HG02852 (cell line): ENCODE data around the gene RAB11A.

Experiments used
- ATAC-seq: cut with Tn5 transposase; IDR thresholded peaks from one replicate; pipeline ENCODE4 v1.9.1; 2021; ENCODE audit warnings: mild to moderate bottlenecking, moderate library complexity; ENCODE audit not compliant: unreplicated experiment

RAB11A gene

DNA sequence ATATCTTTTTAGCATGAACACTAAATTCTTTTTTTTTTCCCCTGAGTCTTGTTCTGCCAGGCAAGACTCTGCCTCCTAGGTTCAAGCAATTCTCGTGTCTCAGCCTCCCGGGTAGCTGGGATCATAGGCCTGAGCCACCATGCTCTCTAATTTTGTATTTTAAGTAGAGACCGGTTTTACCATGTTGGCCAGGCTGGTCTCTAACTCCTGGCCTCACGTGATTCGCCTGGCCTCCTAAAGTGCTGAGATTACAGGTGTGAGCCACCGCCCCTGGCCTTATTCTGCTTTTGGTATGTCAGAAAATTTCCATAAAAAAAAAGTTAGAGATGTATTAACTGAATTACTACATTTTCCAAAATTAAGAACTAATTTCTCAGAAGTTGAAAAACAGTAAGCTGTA, 14.3 kb downstream of the RAB11A start:
- ATAC-seq: no peak

DNA sequence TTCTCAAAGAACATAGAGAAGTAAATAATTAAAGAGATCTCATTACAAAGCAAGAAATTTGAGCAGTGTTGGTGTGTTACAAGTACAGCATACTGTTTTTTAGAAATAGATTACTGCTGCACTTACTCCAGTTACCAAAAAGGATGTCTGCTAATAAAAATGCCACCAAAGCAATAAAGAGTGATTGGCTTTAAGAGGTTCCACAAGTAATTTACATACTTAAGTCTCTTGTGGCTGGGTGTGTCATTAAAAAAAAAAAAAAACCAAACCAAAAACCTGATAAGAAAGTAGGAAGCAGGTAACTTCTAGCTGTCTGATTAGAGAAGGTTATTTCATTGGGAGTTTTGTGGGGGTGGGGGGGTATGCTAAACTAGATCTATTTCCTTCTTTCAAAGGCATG, 15.2 kb downstream of the RAB11A start:
- ATAC-seq: no peak

DNA sequence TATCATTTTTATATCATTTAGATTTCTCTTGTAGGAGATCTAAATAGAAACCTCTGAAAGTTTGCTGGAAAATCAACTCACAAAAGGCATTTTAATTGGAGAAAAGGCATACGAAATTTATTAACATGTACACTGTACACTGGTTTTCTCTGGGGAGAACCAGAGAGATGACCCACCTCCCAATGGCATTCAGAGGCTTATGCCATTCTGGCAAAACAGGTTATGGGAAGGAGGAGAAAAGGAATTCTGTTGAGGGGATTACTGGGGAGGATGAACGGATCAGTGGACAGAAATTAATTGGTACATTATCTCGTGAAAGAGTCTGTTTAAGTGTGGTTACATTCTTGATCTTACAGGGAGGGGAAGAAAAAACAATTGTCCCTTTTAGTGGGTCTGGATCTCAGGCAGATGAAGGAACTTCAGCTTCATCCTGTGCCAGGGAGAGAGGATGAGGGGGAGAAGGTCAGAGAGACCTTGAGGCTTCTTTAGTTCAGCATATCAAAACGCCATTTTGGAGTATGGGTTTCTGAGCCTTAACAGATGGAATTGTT, 16.5 kb downstream of the RAB11A start:
- ATAC-seq: no peak

DNA sequence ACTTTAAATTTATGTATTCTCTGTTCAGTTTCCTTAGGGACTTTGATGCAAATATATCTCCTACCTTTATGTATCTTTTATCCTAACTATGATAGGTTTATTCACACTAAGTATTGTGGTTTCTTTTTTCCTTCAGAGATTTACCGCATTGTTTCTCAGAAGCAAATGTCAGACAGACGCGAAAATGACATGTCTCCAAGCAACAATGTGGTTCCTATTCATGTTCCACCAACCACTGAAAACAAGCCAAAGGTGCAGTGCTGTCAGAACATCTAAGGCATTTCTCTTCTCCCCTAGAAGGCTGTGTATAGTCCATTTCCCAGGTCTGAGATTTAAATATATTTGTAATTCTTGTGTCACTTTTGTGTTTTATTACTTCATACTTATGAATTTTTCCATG, 18.3 kb downstream of the RAB11A start:
- ATAC-seq: no peak

DNA sequence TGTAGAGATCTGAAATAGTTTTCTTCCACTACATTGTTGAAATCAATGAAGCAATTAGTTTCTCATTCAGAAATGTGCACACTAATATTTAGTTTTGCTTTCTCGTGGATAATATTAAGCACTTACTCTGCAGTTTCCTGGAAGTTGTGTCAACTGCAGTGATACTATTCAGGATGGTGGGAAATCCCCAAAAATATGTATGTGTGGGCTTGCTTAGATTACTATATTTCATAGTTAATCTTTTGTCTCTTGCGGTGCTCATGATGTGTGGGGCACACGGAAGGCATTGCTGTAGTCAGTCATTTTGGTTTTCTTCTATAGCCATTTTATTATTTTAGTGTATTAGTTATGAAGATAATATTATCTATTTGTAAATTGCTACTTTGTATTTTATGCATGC, 19.7 kb downstream of the RAB11A start:
- no peak for ATAC-seq

DNA sequence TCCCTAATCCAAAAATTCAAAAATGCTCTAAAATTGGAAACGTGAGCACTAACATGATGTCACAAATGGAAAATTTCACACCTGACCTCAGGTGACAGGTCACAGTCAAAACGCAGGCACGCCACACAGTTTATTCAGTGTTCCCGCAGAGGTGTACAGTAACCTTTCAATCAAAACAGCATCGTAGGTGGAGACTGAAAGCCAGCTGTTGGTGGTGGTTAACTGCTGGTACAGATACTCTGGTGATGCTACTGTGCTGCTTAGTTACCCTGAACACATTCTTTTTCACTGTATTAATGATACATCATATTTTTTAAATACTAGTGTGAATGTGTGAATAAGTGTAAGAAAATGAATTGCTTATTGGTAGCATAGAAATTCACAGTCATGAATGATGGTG, 23.8 kb downstream of the RAB11A start:
- ATAC-seq: no peak

DNA sequence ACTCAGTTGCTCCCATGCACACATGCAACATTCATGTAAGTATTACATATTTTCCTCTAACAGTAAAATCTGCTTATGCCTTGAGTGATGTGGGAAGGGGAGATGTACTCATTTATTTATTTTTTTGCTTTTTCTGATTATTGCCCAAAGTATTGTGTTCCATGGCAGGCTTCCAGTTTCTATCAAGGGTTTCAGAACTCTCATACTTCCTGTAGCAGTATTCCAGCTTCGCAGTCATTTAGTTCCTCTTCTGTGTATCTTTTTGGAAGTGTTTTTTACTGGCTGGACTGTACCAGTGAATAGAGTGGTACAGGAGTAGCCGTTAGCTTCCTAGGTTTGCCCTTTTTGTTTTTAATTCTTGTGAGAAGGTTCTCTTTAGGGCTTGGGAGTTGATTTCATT, 26.9 kb downstream of the RAB11A start:
- no peak for ATAC-seq

DNA sequence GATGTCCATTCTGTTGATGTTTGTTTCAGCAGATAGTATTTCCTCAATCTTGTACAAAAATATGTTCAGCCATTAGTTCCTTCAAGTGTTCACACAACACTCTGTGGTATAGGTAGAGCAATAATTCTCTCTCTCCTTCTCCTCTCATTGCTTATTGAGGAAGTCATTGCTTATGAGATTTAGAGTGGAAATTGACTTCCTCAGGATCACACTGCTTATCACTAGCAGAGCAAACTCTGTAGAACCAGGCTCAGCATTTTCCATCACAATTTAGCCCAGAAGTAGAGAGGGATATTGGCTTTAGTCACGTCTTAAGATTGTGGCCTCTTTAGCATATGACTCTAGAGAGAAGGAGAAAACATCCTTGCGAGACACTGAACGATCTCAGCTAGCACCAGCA, 31.2 kb downstream of the RAB11A start:
- no peak for ATAC-seq

DNA sequence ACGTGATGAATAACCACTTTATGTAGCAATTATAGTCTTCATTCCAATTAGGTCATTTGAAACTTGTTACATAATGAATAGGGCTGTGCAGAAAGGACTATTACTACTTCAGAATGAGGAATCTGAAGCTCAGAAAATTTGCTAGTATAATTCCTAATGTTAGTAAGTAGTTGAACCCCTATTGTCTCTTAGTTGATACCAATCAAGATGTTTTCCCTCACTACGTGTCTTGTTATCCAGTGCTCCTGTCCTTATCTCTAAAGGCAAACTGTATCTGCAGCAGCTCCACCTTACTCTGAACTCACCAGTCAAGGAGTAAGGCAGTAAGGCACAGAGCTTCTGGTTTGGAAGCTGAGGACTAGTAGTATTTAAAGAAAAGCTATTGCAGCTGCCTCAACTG, 32.0 kb downstream of the RAB11A start:
- no peak for ATAC-seq

DNA sequence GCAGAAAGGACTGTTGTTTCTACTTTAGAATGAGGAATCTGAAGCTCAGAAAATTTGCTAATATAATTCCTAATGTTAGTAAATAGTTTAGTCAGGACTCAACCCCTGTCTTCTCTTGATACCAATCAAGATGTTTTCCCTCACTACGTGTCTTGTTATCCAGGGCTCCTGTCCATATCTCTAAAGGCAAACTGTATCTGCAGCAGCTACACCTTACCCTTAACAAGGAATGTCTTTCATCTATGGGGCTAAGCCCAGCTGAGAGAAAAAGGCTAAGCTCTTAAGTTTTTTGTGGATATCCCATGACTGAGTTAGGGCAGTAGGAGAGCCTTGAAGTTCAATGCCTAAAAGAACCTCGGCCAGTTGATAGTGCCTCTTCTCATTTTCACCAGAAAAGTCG, 32.5 kb downstream of the RAB11A start:
- no peak for ATAC-seq

DNA sequence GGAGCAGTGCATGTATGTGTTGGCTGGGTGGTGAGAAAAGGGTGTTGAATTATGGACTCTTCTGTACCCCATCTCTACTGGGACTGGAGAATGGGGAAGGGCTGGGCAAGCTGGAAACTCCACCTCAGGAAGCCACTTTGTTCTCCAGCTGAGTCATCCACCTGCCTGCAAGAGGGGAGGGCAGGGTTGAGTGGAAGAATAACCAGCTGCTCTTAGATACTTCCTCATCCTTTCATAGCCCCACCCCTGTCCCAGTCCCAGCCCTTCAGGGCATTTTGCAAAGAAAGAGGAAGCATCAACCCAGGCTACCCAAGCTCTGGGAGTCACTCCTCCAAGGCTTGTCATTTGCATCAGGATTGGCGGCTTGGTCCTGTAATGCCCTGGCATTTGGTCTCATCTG, 33.1 kb downstream of the RAB11A start:
- ATAC-seq: peak; percentile 79

DNA sequence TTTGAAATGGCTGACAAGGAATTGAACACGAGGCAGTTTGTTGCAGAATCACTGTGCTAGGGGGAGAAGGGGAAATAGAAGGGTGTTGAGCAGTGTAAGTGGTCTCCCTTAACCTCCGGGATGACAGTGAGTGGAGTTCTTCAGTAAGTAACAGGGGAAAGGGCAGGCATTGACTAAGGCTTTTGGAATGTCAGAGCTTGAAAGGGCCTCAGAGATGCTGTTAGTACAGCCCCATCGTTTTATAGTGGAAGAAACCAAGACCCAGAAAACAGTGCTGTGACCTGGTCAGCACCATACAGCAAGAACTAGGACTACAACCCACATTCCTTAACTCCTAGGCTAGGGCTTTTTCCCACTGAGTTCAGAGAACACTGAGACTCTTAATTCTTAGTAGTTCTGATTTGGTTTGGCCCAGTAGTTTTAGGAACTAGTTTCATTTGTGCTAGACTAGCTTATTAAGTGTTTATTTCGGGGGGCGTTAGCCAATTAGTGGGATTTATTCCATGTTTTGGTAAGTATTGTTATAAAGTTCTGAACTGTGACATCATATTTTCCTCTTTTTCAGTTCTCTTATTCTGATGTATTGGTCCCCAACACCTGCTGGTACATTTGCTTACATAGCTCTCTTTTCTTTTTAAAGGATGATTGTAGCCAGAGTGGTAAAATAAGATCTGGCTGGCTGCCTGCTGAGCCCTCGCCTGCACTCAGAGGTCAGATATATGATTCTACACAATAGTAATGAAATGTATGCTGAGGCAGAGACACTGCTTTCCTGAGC, 34.2 kb downstream of the RAB11A start:
- no peak for ATAC-seq

DNA sequence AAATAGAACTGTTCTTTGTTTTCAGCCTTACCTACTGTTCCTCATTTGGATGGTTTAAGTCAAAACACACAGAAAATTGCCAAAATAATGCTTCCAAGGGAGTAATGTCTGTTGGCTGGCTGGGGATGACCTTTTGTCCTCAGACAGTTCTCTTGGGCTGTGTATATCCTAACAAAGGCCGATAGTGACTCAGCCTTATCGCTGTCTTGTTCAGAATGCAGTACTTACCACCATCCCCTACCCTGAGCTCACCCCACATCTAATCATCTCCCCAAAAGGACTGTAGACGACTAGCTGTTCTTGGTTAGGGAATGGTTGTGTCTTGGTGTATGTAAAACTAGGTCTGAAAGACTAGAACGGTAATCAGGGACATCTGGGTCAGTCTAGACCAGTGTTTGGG, 35.0 kb downstream of the RAB11A start:
- no peak for ATAC-seq

DNA sequence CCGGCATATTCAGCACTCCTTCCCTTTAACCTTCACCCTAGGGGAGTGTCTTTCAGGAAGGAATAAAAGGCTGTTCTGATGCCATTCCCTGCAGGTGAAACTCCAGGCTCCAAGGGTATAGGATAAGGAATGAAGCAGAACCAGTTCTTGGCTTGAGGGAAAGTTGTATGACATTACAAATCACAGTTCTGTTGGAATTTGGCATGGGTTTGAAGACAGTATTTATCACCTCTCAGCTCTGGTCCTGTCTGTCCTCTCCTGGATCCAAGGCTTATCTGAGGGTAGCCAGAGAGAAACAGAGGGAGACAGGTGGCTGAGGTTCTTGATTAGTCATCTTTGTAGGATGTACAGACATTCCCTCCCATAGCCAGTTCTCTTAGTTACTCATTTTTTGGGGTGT, 37.1 kb downstream of the RAB11A start:
- no peak for ATAC-seq

DNA sequence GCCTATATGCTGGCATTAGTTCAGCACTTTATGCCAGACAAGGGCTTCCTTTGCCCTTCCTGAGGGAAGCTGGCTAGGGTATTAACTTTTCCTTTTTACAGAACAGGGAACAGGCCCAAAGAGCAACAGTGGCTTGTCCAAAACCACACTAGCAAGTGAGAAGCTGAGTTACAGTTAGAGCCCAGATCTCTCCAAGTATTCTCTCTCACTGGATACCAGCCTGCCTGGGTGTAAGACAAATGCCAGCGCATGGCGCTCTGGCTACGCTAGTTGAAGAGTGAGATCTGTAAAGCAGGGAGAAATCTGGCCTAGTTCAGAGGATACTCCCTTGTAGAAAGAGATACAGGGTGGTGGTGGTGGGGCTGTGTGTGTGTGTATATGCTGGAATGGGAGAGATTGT, 38.4 kb downstream of the RAB11A start:
- ATAC-seq: no peak

DNA sequence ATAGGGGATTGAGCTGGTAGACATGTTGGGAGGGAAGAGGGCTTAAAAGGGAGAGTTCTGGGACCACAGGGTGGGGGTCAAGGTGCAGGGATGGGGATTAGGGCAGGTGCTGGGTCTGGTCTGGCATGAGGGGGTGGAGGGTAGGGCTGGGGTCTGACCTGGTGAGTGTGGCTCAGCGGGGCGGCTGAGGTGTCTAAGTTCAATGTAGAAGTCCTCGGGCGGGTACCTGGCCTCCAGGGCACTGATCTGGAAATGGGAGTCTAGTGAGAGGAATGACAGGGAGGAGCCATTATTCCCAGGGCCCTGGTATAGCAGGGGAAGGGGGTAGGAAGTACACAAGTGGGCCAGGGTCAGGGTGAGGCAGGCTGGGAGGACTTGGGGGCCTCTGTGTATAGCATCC, 39.6 kb downstream of the RAB11A start:
- ATAC-seq: no peak

DNA sequence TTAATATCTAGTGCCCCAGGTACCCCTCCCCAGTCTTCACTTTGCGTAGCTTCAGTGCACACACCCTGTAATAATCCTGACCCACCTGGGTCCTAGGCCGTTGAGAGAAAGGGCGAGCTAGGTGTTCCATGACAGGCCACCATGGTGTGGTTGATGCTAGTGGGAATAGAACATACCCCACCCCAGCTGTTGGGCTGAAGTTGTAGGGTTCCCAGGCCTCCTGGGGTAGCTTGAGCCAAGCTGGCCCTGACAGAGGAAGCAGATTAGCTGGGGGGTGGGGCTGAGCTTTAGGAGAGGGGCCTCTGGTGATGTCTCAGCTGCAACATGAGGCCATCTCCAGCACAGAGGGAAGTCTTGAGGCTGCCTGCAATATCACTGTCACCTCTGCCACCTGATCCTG, 40.5 kb downstream of the RAB11A start:
- no peak for ATAC-seq

DNA sequence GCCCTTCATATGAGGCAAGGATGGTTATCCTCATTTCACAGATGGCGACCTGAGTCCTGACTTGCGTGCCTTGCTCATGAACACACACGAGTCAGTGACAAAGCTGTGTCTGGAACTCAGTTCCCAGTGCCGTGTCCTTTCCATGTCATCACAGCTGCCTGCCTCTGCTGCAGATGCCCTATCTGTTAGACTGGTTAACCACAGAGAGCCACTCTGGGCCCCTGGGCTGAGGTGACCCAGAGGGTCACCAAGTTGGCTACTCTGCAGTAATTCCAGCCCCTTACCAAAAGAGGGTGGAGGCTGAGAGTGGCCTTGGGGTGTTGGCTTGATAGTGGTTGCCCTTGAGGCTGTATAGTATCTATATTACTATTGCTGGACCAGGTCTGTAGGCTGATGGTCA, 41.0 kb downstream of the RAB11A start:
- ATAC-seq: no peak

DNA sequence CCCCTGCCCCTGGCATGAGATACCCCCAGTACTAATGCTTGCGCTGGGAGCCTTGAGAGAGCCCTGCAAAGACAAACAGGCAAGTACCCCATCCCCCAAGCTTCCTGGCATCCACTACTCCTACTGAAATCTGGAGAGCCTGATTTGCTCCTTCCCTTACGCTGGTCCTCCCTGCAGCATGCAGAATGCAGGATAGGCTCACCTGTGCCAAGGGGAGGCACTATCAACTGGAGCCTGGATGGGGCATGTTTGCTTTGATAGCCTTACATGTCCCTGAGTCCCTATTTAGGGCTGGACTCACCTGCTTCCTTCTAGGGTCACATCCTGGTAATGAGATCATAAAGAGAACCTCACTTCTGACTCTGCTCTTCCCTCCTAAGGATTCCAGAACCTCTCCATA, 42.9 kb downstream of the RAB11A start:
- ATAC-seq: no peak

DNA sequence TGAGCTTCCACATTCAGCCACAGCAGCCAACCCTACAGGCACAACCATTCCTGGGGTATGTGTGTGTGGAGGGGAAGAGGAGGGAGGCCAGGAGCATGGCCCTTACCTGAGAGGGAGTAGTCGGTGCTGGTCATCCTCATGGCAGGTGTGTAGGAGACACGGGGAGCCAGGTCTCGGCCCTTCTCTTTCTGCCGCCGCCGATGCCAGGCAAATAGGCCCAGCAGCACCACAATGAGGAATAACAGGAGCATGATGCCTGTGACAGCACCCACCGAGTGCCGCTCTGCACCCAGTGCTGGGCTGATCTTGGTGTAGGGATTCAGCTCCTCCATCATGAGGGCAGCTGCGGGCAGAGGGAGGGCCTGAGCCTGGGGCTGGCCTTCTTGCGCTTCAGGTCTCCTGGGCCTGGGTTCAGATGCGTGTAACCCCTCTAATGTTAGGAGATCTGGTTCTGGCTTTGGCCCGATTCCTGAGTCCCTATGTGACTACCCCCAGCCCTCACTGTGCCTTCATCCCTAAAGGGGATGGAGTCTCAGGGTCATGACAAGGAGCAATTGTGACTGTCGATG, 44.4 kb downstream of the RAB11A start:
- ATAC-seq: no peak

DNA sequence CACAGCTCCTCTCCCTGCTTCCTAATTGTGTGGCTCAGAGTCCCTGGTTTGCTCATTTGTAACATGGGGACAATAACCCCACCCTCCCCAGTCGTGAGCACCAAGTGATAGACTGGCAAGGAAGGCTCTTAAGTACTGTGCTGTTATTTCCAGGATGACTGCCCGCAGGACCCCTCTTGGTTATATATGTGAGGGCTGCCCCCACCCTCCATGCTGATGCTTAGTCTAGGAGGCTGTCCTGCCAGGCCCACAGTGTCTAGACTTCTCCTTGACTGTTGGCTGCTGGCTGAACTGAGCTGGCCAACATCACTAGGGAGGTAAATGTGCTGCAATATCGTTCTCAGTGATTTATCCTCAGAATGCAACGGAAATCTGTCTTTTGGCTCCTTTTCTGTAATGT, 45.1 kb downstream of the RAB11A start:
- ATAC-seq: no peak

DNA sequence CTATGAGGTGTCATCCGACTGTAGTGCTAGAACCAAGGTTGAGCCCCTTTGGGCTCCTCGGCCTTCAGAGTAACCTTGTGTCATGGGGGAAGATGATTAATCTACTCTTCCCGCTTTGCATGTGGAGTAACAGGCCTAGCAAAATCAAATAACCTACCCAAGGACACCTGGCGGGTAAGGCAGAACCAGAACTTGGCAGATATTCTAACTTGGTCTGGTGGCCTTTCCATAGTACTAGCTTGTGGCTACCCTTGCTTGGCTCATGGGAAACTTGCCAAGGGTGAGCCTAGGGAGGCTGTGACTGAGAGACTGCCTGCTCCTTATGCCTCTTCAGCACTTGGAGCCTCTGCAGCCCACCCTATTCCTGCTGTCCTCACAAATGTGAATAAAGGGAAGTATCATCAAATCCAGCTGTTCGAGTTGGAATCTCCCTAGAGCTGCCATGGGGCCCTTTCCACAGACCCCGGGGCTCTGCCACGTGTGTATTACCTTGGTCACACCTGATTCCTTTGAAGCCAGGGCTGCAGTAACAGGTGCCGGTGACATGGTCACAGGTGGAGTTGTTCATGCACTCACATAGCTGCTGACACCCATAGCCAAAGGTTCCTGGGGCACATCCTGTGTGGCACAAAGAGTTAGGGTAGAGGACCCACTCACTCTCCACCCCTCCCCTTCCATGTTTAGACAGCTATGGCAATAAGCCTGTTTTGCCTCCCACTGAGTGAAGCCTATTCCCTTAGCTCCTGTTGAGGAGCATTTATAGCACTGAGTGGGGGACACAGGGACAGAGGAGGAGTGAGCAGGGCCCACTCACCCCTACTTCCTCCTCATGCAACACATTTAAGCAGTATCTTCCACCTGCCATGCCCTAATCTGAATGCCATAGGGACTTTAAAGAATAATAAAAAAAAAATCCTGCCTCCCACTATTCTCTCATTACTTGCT, 46.0 kb downstream of the RAB11A start:
- no peak for ATAC-seq
